ENCODE data around the gene PSMD9. TPM values are rescaled to one million over a fixed set of nuclear protein-coding genes. Genes with fewer than 3 reads are reported as not detected.

Gene PSMD9
- total RNA-seq, 4 donors from 2014 or later = 40.5 to 73.1 (median 57.2) TPM

GRCh38 chr12:121964813-121965643 is 76.4 kb downstream of the PSMD9 start:
- DNase-seq (ENCODE audit: low spot score) (no peak), ATAC-seq (ENCODE audit: low FRiP score) (peak; percentile 71)
- no peak for TF ChIP-seq CTCF (IDR thresholded peaks at IDR 0.05)

GRCh38 chr12:121966959-121967358 is 78.4 kb downstream of the PSMD9 start:
- no peak for ATAC-seq (ENCODE audit: low FRiP score)
- DNase-seq (ENCODE audit: low spot score) = no peak
- TF ChIP-seq CTCF (IDR thresholded peaks at IDR 0.05) = no peak

Small RNAs within 50 kb of the gene (small RNA-seq; reads per million reads assigned to genes)
- gene AC069503.3 (not detected), gene RF00017 (not detected), gene RNU7-170P (not detected)

Other genes starting within 250 kb of the PSMD9 start
- under 1 TPM in 1 of 4 donors, not detected in 3; 0.19 TPM for gene MORN3, start 219.1 kb upstream of the PSMD9 start, total RNA-seq
- 10 to 100 TPM in 1 of 4 donors, 1 to 10 TPM in 3; 4.9 to 10.7 (median 5.7) TPM for gene TMEM120B, start 176.0 kb upstream of the PSMD9 start, total RNA-seq
- gene RHOF, start 95.1 kb upstream of the PSMD9 start, total RNA-seq = 10 to 100 TPM in 2 of 4 donors, 1 to 10 TPM in 2; 4.8 to 11.4 (median 9.5) TPM
- gene SETD1B, start 84.8 kb upstream of the PSMD9 start, total RNA-seq = 10 to 100 TPM in 1 of 4 donors, 1 to 10 TPM in 3; 3.7 to 10.4 (median 6.6) TPM
- gene HPD, start 29.9 kb upstream of the PSMD9 start, total RNA-seq = 1 to 10 TPM in 3 of 4 donors, under 1 TPM in 1; 0.82 to 8.5 (median 1.6) TPM
- 10 to 100 TPM in 1 of 4 donors, 1 to 10 TPM in 3; 4.6 to 15.3 (median 7.1) TPM for gene CFAP251, start 29.8 kb downstream of the PSMD9 start, total RNA-seq
- 1 to 10 TPM; 2.8 to 4.9 (median 3.4) TPM for gene BCL7A, start 133.1 kb downstream of the PSMD9 start, total RNA-seq
- gene MLXIP, start 190.0 kb downstream of the PSMD9 start, total RNA-seq = 10 to 100 TPM; 17.4 to 49.6 (median 32.6) TPM

All from omental fat pad (tissue), 4 donors.